Kidney epithelial cell (primary cell): ENCODE data around the gene WDR36. TPM values are rescaled to one million over a fixed set of nuclear protein-coding genes. Genes with fewer than 3 reads are reported as not detected.

ENCODE experiments used
- DNase-seq: peaks from one replicate; pipeline ENCODE4 v3.0.0-alpha.2; 2010; ENCODE audit warnings: low read depth
- H3K27me3 ChIP-seq: 2 replicates; pipeline ENCODE4 v1.6.0; 2011; ENCODE audit warnings: low read length; ENCODE audit not compliant: control insufficient read depth, insufficient read depth
- H3K36me3 ChIP-seq: 2 replicates; pipeline ENCODE4 v1.5.1; 2011; ENCODE audit warnings: low read length; ENCODE audit not compliant: control insufficient read depth, insufficient read depth
- H3K4me3 ChIP-seq: 2 replicates; pipeline ENCODE4 v1.5.1; 2011; ENCODE audit warnings: low read depth, mild to moderate bottlenecking, control low read depth, low read length
- total RNA-seq: library from RNA; depleted of rRNA; stranded (reverse); fragments of >200 nt; gene quantifications from 2 replicates; pipeline ENCODE4 v1.2.3, GENCODE V29; 2015
- TF ChIP-seq, protein P1 (sequence below): IDR thresholded peaks from 2 replicates; pipeline ENCODE4 v1.5.1; 2011; ENCODE audit warnings: mild to moderate bottlenecking, moderate library complexity, low read length, control low read depth, inconsistent platforms; ENCODE audit not compliant: insufficient read depth, poor library complexity, severe bottlenecking

Gene WDR36
- total RNA-seq, 1 donor from 2014 or later: 35.7 TPM

DNA sequence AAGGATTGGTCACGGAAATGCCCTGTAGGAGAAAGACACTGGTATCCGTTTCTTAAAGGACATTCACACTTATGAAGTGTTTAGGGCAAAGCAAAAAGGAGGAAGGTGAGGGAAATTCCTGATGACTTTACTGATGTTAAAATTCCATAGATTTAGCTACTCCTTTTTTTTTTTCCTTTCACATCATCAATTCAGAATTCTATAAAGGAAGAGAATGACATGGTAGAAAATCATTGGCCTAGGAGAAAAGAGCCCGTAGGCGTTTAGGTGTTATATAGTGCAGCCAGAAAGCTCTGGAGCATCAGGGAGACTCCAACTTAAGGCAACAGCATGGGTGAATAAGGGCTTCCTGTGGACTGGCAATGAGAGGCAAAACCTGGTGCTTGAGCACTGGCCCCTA, 20.7 kb upstream of the WDR36 start, which contains the start of gene TSLP:
Gene TSLP, plus strand, starts transcription at position 301 of the 400 bp plus-strand sequence. CDS start 178 bp downstream, outside the sequence.
- TF ChIP-seq, protein P1, sequence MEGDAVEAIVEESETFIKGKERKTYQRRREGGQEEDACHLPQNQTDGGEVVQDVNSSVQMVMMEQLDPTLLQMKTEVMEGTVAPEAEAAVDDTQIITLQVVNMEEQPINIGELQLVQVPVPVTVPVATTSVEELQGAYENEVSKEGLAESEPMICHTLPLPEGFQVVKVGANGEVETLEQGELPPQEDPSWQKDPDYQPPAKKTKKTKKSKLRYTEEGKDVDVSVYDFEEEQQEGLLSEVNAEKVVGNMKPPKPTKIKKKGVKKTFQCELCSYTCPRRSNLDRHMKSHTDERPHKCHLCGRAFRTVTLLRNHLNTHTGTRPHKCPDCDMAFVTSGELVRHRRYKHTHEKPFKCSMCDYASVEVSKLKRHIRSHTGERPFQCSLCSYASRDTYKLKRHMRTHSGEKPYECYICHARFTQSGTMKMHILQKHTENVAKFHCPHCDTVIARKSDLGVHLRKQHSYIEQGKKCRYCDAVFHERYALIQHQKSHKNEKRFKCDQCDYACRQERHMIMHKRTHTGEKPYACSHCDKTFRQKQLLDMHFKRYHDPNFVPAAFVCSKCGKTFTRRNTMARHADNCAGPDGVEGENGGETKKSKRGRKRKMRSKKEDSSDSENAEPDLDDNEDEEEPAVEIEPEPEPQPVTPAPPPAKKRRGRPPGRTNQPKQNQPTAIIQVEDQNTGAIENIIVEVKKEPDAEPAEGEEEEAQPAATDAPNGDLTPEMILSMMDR: no peak
- H3K4me3 ChIP-seq: peak within 1 kb of the TSS; percentile 9
- DNase-seq: no peak
- peaks cover 23% of the 10 kb centered on the region for H3K27me3 ChIP-seq
- no peaks in the 10 kb centered on the region for H3K36me3 ChIP-seq

DNA sequence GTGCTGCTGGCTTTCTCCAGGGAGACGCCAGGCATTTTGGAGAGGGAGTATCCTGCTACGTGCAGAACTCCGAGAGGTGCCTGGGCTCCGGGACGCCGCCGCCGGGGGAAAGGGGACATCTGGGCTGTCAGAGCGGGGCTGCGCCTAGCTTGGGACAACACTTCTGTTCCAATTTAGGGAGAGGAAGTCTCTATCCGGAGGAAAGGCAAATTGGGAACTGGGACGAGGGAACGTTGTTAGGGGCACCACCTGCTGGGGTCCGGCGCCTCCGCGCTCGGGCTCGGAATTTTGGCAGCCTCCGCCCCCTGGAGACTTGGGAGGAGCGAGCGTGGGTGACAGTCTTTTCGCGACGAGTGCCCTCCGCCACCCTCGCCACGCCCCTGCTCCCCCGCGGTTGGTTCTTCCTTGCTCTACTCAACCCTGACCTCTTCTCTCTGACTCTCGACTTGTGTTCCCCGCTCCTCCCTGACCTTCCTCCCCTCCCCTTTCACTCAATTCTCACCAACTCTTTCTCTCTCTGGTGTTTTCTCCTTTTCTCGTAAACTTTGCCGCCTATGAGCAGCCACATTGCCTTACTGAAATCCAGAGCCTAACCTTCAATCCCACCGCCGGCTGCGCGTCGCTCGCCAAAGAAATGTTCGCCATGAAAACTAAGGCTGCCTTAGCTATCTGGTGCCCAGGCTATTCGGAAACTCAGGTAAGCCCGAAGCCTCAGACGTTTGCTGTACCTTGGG, 19.0 kb upstream of the WDR36 start:
- H3K4me3 ChIP-seq: peak overlapping the region; percentile 46
- peaks cover 23% of the 10 kb centered on the region for H3K27me3 ChIP-seq
- no peaks in the 10 kb centered on the region for H3K36me3 ChIP-seq
- no peak for DNase-seq
- TF ChIP-seq, protein P1: no peak

DNA sequence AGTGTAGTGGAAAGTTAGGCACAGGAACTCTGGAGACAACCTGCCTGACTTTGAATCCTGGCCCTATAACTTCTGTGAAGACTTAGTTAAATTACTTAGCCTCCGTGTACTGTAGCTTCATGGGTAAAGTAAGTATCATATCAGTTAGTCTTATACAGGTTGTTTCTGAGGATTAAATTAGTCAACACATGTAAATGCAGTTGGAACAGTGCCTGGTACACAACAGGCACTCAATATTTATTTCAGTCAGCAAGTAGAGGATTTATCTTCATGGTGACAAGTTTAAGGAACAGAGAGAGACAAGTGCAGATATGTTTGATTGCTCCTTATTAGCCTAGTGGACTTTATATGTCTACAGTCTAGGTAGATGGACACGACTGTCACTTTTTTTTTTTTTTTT, 17.9 kb upstream of the WDR36 start:
- Histone ChIP-seq H3K36me3 (no peaks in the 10 kb centered on the region), H3K27me3 (peaks cover 23% of the 10 kb centered on the region), H3K4me3 (no peak overlapping the region)
- no peak for DNase-seq
- TF ChIP-seq, protein P1: no peak

DNA sequence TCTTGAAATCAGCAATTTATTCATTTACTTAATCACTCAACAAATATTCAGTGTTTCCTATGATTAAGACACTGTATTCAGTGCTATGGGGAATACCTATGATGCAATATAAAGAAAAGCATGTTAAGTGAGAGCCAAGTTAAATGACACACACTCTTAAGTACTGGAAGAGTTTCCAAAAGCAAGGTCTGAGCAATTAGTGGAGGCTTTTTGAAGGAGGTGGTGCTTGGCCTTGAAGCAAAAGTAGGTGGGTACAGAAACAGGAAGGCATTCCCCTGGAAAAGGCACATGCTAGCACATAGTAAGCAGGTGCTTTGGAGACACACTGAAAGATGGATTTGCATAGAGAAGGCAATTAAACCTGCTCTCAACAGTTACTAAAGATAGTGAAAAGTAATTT, 16.6 kb upstream of the WDR36 start:
- no peak for DNase-seq
- H3K36me3 ChIP-seq: no peaks in the 10 kb centered on the region
- TF ChIP-seq, protein P1: no peak
- H3K4me3 ChIP-seq: no peak overlapping the region
- H3K27me3 ChIP-seq: peaks cover 12% of the 10 kb centered on the region

DNA sequence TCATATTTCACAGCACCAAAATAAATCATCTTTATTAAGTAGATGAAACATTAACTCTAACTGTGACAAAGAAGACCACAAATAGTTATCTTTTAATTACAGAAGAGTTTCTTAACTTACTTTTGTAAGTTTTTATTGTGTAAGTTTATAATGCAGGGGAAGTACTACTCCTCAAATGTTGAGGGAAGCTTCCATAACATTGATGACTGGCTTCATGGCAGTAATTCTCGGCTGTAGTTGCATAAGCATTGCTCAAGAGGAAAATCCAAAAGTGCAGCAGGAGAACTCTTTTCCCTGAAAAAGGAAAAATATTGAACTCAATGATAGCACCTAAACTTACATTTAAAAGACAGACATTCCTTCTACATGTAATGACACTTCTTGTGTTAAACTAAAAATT, 16.1 kb upstream of the WDR36 start:
- Histone ChIP-seq H3K27me3 (peaks cover 8% of the 10 kb centered on the region), H3K4me3 (no peak overlapping the region), H3K36me3 (no peaks in the 10 kb centered on the region)
- TF ChIP-seq, protein P1: no peak
- no peak for DNase-seq

DNA sequence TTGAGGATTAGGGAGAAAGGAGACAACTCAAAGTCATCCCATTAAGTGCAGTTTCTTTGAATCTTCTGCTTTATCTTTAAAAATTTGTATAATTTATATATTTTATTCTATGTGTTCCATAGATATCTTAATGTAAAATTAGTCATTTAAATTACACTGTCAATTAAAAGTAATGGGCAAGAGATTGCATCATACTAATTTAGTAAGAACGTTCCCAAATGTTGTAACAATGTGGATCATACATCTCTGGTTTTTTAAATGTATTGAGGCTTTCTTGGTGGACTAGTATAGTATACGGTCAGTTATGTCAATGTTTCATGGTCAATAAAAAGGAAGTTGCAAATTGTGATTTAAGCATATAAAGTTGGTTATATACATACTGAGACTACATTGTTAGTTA, 14.5 kb upstream of the WDR36 start:
- DNase-seq: no peak
- TF ChIP-seq, protein P1: no peak
- Histone ChIP-seq H3K27me3 (peaks cover 6% of the 10 kb centered on the region), H3K36me3 (no peaks in the 10 kb centered on the region), H3K4me3 (no peak overlapping the region)
